Muscle layer of duodenum (tissue), 2 donors: ENCODE results near the gene DERA.
"Not testable (repeated sequence)": the region's sequence is repeated elsewhere in the genome, so short reads cannot be mapped to it uniquely, and the experiment has no call there.

Experiments
- H3K27ac ChIP-seq: one replicate; pipeline ENCODE4 v1.7.0; 2013; ENCODE audit warnings: mild to moderate bottlenecking, low read length
- H3K27me3 ChIP-seq: one replicate; pipeline ENCODE4 v1.7.0; 2013; ENCODE audit warnings: low read depth, mild to moderate bottlenecking, control low read depth, low read length
- H3K36me3 ChIP-seq, 2 donors: one replicate each; pipeline ENCODE4 v1.7.0; 2013; ENCODE audit warnings: low read length in 2 of 2, control low read depth in 1 of 2, mild to moderate bottlenecking in 1 of 2; ENCODE audit not compliant: insufficient read depth in 2 of 2, control insufficient read depth in 1 of 2
- H3K4me1 ChIP-seq, 2 donors: one replicate each; pipeline ENCODE4 v1.7.0; 2013; ENCODE audit warnings: low read length in 2 of 2, mild to moderate bottlenecking in 2 of 2, control low read depth in 1 of 2, moderate library complexity in 1 of 2; ENCODE audit not compliant: insufficient read depth in 2 of 2, control insufficient read depth in 1 of 2
- H3K4me3 ChIP-seq, 2 donors: one replicate each; pipeline ENCODE4 v1.7.0; 2013; ENCODE audit warnings: low read length in 2 of 2, low read depth in 1 of 2, mild to moderate bottlenecking in 1 of 2
- H3K9me3 ChIP-seq, 2 donors: one replicate each; pipeline ENCODE4 v1.7.0; 2013; ENCODE audit warnings: low read length in 2 of 2, control low read depth in 1 of 2, mild to moderate bottlenecking in 1 of 2; ENCODE audit not compliant: control insufficient read depth in 1 of 2
- donor health status: healthy.

Gene DERA

DNA sequence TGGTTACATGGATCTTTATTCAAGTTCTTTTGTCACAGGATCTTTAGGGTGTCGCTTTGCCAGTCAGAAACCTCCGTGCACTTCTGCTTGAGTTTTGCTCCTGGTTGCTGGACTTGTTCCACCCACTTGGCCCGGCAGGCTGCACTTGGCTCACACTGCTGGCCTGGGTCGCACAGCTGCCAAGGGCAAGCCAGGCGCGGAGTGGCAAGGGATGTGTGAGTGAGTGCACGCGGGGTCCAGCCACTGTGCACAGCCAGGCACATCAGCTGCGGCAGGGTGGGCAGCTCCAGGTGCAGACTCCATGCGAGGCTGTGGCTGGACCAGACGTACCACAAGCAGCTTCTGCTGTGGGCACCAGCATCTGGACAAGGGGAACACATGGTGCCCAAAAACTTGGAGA lies 76.6 kb downstream of the DERA start:
- Histone ChIP-seq H3K36me3 (peaks cover 10 to 45% of the 10 kb centered on the region in 2 donors), H3K27ac (no peak overlapping the region), H3K4me1 (no peaks in the 10 kb centered on the region), H3K4me3 (no peak overlapping the region), H3K9me3 (no peaks in the 10 kb centered on the region), H3K27me3 (no peaks in the 10 kb centered on the region)

DNA sequence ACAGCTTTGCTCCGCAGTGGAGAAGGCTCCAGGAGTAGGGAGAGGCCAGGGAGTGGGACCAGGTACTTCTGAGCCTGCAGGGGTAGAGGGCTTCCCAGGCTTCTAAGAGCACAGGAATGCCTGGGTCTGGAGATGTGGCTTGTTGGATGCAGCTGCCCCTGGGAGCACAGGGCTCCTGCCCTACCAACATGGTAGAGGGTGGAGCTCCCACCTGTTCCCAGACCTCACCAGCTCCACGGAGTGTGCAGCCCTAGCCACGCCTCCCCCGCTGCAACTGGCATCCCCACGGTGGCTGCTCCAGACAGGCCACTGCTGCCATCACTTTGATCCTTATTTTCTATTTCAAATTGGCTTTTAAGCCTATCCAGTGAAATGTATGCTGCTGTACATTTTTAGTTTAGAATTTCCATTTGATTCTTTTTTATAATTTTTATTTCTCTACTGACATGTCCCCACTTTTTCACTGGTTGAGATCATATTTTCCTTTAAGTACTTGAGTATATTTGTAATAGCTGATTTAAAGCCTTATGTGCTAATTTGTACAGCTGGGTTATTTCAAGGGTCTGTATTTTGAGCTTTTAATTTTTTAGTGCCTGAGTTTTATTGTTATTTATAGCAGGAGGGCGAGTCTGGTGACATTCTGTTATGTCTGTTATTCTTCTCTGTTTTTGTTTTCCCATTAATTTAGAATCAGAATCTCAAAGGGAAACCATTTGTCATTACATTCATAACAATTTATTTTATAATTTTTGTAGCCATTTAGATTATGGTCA lies 78.0 kb downstream of the DERA start:
- Histone ChIP-seq H3K36me3 (peaks cover 0 to 31% of the 10 kb centered on the region in 2 donors), H3K4me1 (no peaks in the 10 kb centered on the region), H3K27me3 (no peaks in the 10 kb centered on the region), H3K4me3 (no peak overlapping the region), H3K9me3 (no peaks in the 10 kb centered on the region), H3K27ac (no peak overlapping the region)

DNA sequence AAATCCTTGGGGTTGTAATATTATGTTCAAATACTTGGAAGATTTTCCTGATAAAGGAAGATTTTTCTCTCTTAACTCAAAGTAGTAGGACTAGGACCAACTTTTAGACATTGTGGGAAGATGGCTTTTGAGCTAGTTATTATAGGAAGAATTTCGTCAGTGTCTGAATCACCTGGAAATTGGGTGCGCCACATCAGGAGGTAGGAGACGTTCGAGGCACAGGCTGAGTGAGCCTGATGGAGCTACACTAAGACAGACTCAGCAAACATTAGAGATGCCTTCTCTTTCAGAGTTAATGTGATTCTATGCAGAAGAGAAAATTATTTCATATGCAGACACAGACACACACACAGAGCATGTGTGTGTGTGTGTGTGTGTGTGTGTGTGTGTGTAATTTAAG lies 84.7 kb downstream of the DERA start:
- no peaks in the 10 kb centered on the region for H3K27me3 ChIP-seq
- H3K27ac ChIP-seq = no peak overlapping the region
- no peak overlapping the region for H3K4me3 ChIP-seq
- H3K4me1 ChIP-seq = peaks cover 0 to 5% of the 10 kb centered on the region in 2 donors
- no peaks in the 10 kb centered on the region for H3K36me3 ChIP-seq
- H3K9me3 ChIP-seq = no peaks in the 10 kb centered on the region

DNA sequence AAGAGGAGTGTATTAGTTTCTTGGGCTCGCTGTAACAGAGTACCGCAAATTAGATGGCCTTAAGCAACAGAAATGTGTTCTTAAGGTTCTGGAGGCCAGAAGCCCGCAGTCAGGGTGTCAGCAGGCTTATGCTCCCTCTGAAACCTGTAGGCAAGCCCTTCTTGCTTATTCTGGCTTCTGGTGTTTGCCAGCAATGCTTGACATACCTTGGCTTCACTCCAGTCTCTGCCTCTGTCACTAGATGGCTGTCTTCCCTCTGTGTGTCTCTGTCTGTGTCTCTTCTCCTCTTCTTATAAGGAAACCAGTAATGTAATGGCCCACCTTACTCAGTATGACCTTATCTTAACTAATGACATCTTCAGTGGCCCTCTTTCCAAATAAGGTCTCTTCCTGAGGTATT lies 85.1 kb downstream of the DERA start:
- no peaks in the 10 kb centered on the region for H3K9me3 ChIP-seq
- H3K4me1 ChIP-seq = peaks cover 0 to 5% of the 10 kb centered on the region in 2 donors
- H3K27me3 ChIP-seq = no peaks in the 10 kb centered on the region
- no peak overlapping the region for H3K27ac ChIP-seq
- no peak overlapping the region for H3K4me3 ChIP-seq
- H3K36me3 ChIP-seq = no peaks in the 10 kb centered on the region

DNA sequence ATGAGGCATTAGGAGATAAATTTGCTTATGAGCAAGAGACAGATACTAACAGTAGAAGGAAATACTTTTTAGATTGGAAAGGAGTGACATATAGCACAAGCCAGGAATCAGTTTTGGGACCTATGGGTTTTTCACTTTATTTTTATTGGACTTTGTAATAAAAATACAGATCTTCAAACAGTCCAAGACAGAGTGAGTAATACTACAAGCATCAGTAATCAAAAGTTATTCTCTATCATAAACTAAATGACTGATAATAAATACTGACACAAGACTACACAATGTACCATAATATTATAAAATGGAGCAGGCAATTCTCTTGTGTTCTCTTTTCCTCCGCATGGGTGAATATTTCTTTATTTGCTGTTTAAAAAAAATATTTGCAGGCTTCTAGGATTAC lies 85.8 kb downstream of the DERA start:
- H3K27me3 ChIP-seq = no peaks in the 10 kb centered on the region
- no peak overlapping the region for H3K4me3 ChIP-seq
- H3K27ac ChIP-seq = no peak overlapping the region
- H3K9me3 ChIP-seq = no peaks in the 10 kb centered on the region
- H3K36me3 ChIP-seq = no peaks in the 10 kb centered on the region
- H3K4me1 ChIP-seq = peaks cover 0 to 5% of the 10 kb centered on the region in 2 donors

DNA sequence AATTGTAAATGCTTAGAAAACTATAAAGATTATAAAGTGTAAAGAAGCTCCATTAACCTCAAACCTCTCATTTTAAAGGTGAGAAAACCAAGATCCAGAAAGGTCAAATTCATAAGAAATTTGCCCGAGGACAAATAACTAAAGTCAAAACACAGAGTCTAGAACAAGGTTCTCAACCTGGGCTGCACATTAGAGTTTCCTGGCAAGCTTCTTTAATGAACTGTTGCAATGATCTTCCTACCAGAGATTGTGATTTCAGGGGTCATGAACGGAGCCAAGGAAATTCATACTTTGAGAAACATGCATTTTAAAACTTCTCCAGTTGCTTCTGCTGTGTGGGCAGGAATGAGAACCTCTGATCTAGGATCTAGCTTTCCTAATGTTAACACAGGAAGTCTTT lies 86.8 kb downstream of the DERA start:
- Histone ChIP-seq H3K4me3 (no peak overlapping the region), H3K27me3 (no peaks in the 10 kb centered on the region), H3K36me3 (no peaks in the 10 kb centered on the region), H3K9me3 (no peaks in the 10 kb centered on the region), H3K4me1 (peaks cover 0 to 5% of the 10 kb centered on the region in 2 donors), H3K27ac (no peak overlapping the region)

DNA sequence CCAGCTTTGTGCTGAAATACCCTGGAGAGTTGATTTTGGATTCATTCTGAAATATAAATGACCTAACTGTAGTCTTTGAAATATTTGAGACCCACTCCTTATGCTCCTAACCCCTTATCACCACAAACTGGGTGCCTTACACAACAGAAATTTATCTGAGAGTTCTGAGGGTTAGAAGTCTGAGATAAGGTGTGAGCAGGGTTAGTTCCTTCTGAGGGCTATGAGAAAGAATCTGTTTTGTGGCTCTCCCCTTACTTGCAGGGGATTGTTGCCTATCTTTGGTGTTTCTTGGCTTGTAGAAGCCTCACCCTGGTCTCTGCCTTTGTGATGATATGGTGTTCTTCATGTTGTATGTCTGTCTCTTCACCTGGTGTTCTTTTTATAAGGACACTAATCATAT lies 91.7 kb downstream of the DERA start:
- H3K9me3 ChIP-seq = no peaks in the 10 kb centered on the region

DNA sequence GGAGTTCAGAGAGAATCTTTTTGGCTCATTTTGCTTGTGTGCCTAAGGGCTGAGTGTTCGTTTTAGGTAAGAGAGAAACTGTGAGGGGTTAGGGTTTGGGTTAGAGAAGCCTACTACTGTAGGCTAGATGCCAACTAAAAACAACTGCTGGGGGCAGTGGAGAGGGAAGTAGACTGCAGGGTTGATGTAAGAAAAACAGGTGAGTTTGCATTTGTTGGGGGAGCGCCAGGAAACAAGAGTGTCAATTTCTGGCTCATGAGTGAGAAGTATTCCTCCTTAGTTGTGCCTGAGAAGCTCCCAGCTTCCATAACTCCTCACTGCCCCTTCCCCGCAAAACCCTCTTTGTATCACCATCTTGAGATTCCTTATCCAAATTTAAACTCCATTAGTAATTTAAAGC lies 92.3 kb downstream of the DERA start:
- H3K27ac ChIP-seq = no peak overlapping the region
- H3K4me3 ChIP-seq = no peak overlapping the region
- H3K9me3 ChIP-seq = no peaks in the 10 kb centered on the region
- no peaks in the 10 kb centered on the region for H3K4me1 ChIP-seq
- no peaks in the 10 kb centered on the region for H3K27me3 ChIP-seq
- peaks cover 0 to 9% of the 10 kb centered on the region in 2 donors for H3K36me3 ChIP-seq

More for the DNA sequence above, 91.7 kb downstream of the DERA start:
- Histone ChIP-seq H3K36me3 (peaks cover 0 to 9% of the 10 kb centered on the region in 2 donors), H3K4me3 (no peak overlapping the region), H3K27ac (no peak overlapping the region), H3K4me1 (no peaks in the 10 kb centered on the region), H3K27me3 (no peaks in the 10 kb centered on the region)

DNA sequence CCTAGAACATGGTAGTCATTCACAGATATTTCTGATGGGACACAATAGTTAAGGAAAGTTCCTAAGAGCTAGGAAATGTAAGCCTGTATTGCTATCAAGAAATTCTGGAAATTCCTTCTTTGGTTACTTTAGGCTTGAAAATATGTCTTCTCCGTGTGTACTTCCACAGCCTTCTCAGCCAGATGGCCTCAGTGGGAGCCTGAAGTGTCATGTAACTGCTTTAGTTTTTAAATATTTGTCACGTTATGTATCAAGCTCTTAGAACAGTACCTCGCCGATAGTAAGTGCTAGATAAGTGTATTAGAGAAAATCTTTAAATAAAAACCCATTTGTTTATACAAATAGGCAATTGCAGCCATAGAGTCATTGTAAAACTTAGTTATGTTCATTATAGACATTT lies 95.6 kb downstream of the DERA start:
- Histone ChIP-seq H3K4me1 (no peaks in the 10 kb centered on the region), H3K4me3 (no peak overlapping the region)

DNA sequence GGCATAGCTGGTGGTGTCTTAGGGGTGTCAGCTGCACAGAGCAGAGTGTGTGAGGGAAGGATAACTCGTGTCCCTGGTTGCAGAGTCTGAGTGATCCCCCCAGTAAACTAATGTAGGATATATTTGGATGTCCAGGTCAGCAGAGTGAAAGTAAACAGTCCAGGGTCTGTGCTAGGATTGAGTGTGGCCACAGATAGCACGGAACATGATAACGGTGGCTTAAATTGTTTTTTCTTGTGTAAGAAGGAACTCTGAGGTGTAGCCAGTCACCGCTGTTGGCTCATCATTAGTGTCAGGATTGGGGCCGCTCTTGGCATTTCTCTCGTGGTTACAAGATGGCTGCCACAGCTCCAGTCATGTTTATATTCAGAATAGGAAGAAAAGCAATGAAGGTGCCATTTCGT lies 97.3 kb downstream of the DERA start:
- Histone ChIP-seq H3K4me1 (peaks cover 0 to 7% of the 10 kb centered on the region in 2 donors), H3K9me3 (no peaks in the 10 kb centered on the region), H3K27me3 (no peaks in the 10 kb centered on the region), H3K27ac (no peak overlapping the region), H3K4me3 (no peak overlapping the region), H3K36me3 (peaks cover 0 to 9% of the 10 kb centered on the region in 2 donors)

More for the DNA sequence above, 95.6 kb downstream of the DERA start:
- Histone ChIP-seq H3K27ac (no peak overlapping the region), H3K9me3 (no peaks in the 10 kb centered on the region), H3K36me3 (peaks cover 0 to 9% of the 10 kb centered on the region in 2 donors), H3K27me3 (no peaks in the 10 kb centered on the region)

DNA sequence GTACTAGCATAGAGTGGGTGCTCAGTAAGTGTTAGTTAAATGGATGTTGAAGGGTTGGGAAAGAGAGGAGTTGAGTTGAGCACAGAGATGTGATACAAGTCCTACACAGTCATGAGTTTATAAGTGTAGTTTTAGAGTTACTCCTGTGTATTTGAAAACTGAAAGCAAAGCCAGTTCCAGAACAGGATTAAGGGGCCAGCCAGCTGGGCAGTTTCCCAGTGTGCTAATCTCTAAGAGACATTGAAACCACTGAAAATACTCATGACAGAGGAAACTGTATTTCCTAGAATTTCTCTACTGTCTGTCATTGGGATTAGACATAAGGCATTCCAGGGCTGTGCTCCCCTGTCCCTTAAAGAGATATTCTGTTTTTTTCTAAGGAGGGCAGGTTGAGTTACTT lies 101.0 kb downstream of the DERA start:
- Histone ChIP-seq H3K27me3 (no peaks in the 10 kb centered on the region), H3K4me1 (peaks cover 0 to 7% of the 10 kb centered on the region in 2 donors), H3K27ac (no peak overlapping the region), H3K4me3 (no peak overlapping the region), H3K36me3 (peaks cover 4 to 15% of the 10 kb centered on the region in 2 donors), H3K9me3 (peaks cover 0 to 4% of the 10 kb centered on the region in 2 donors)

DNA sequence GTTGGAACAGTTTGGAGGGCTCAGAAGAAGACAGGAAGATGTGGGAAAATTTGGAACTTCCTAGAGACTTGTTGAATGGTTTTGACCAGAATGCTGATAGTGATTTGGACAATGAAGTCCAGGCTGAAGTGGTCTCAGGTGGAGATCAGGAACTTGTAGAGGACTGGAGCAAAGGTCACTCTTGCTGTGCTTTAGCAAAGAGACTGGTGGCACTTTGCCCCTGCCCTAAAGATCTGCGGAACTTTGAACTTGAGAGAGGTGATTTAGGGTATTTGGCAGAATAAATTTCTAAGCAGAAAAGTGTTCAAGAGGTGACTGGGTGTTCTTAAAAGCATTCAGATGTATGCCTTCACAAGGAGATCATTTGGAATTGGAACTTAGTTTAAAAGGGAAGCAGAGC lies 102.6 kb downstream of the DERA start:
- H3K27me3 ChIP-seq, H3K4me1 ChIP-seq, H3K9me3 ChIP-seq, H3K27ac ChIP-seq, H3K4me3 ChIP-seq: not testable (repeated sequence)
- H3K36me3 ChIP-seq = peaks cover 4 to 15% of the 10 kb centered on the region in 2 donors
